Measurements from ENCODE around the gene CACNA1A. TPM values are rescaled to one million over a fixed set of nuclear protein-coding genes. Genes with fewer than 3 reads are reported as not detected.

Gene CACNA1A
- total RNA-seq, 1 donor, result 1.4 TPM

GRCh38 chr19:13241231-13242104 lies 264.8 kb downstream of the CACNA1A start:
- peak; percentile 13 for TF ChIP-seq CTCF (IDR thresholded peaks at IDR 0.05; ENCODE audit: extremely low read depth, low read depth, low read length)
- Histone ChIP-seq H3K27me3 (ENCODE audit: insufficient read depth, low read length) (no peaks in the 10 kb centered on the region), H3K9me3 (ENCODE audit: low read depth, low read length) (no peaks in the 10 kb centered on the region), H3K79me2 (ENCODE audit: insufficient read depth, low read length) (no peaks in the 10 kb centered on the region), H3K4me3 (ENCODE audit: insufficient read depth, low read length) (no peak overlapping the region), H4K20me1 (ENCODE audit: insufficient read depth, low read length) (peaks cover 2% of the 10 kb centered on the region), H3K36me3 (ENCODE audit: insufficient read depth, low read length) (no peaks in the 10 kb centered on the region), H2AFZ (ENCODE audit: low read length) (no peak overlapping the region), H3K4me2 (ENCODE audit: insufficient read depth, low read length) (no peak overlapping the region), H3K27ac (ENCODE audit: low read depth, low read length) (no peak overlapping the region), H3K4me1 (ENCODE audit: insufficient read depth, low read length) (no peaks in the 10 kb centered on the region)
- DNase-seq (ENCODE audit: insufficient read length, low spot score, missing footprints), result peak; percentile 89

- no peaks in the 10 kb centered on the region for H3K36me3 ChIP-seq (ENCODE audit: insufficient read depth, low read length)
- H3K27me3 ChIP-seq (ENCODE audit: insufficient read depth, low read length), result no peaks in the 10 kb centered on the region
- H3K9me3 ChIP-seq (ENCODE audit: low read depth, low read length), result no peaks in the 10 kb centered on the region
- no peaks in the 10 kb centered on the region for H3K4me1 ChIP-seq (ENCODE audit: insufficient read depth, low read length)
- peak; percentile 26 for DNase-seq (ENCODE audit: insufficient read length, low spot score, missing footprints)
- TF ChIP-seq CTCF (IDR thresholded peaks at IDR 0.05; ENCODE audit: extremely low read depth, low read depth, low read length), result no peak
- no peaks in the 10 kb centered on the region for H3K79me2 ChIP-seq (ENCODE audit: insufficient read depth, low read length)
- H3K4me2 ChIP-seq (ENCODE audit: insufficient read depth, low read length), result no peak overlapping the region
- peaks cover 2% of the 10 kb centered on the region for H4K20me1 ChIP-seq (ENCODE audit: insufficient read depth, low read length)
- H3K4me3 ChIP-seq (ENCODE audit: insufficient read depth, low read length), result no peak overlapping the region
- H2AFZ ChIP-seq (ENCODE audit: low read length), result no peak overlapping the region
- H3K27ac ChIP-seq (ENCODE audit: low read depth, low read length), result no peak overlapping the region
Measured at GRCh38 chr19:13240312-13241022, 265.8 kb downstream of the CACNA1A start.

- TF ChIP-seq CTCF (IDR thresholded peaks at IDR 0.05; ENCODE audit: extremely low read depth, low read depth, low read length), result no peak
- Histone ChIP-seq H4K20me1 (ENCODE audit: insufficient read depth, low read length) (peaks cover 2% of the 10 kb centered on the region), H3K4me2 (ENCODE audit: insufficient read depth, low read length) (no peak overlapping the region), H3K4me3 (ENCODE audit: insufficient read depth, low read length) (no peak overlapping the region), H3K27me3 (ENCODE audit: insufficient read depth, low read length) (no peaks in the 10 kb centered on the region), H2AFZ (ENCODE audit: low read length) (no peak overlapping the region), H3K36me3 (ENCODE audit: insufficient read depth, low read length) (no peaks in the 10 kb centered on the region), H3K9me3 (ENCODE audit: low read depth, low read length) (no peaks in the 10 kb centered on the region), H3K27ac (ENCODE audit: low read depth, low read length) (no peak overlapping the region), H3K79me2 (ENCODE audit: insufficient read depth, low read length) (no peaks in the 10 kb centered on the region), H3K4me1 (ENCODE audit: insufficient read depth, low read length) (no peaks in the 10 kb centered on the region)
- peak; percentile 82 for DNase-seq (ENCODE audit: insufficient read length, low spot score, missing footprints)
Measured at GRCh38 chr19:13238891-13239534, 267.3 kb downstream of the CACNA1A start.
